Measurements from ENCODE around the gene DGCR6L. TPM values are rescaled to one million over a fixed set of nuclear protein-coding genes. Genes with fewer than 3 reads are reported as not detected.
"Not testable (repeated sequence)": the region's sequence is repeated elsewhere in the genome, so short reads cannot be mapped to it uniquely, and the experiment has no call there.

The DGCR6L gene
- total and polyA plus RNA-seq, 2 of the 4 experiments (the other 2 are of a cell fraction): 65.4 to 80.4 TPM

GRCh38 chr22:20285473-20286311, 34.2 kb downstream of the DGCR6L start:
- H3K18ac ChIP-seq (ENCODE audit: low read depth, low read length); dilution Hi-C loops (cut with HindIII; ENCODE audit: low sequenced_read_pairs, unreplicated experiment); H3K56ac ChIP-seq (ENCODE audit: extremely low read depth, insufficient read depth, low read length); H3K14ac ChIP-seq (replicated peaks; ENCODE audit: low read depth, low read length); H3K9me3 ChIP-seq (ENCODE audit: control insufficient read depth, insufficient read depth, low read length); H2BK120ac ChIP-seq (ENCODE audit: low read depth, low read length); H3K27ac ChIP-seq (ENCODE audit: insufficient read depth, low read length); BruUV-seq (replicated peaks); H2BK20ac ChIP-seq (ENCODE audit: low read depth, low read length); H2AK5ac ChIP-seq (ENCODE audit: low read depth, low read length); H2BK15ac ChIP-seq (ENCODE audit: low read depth, low read length); H3K9ac ChIP-seq (ENCODE audit: low read depth, low read length); H3K4ac ChIP-seq (ENCODE audit: low read depth, low read length); H3K9me1 ChIP-seq (ENCODE audit: insufficient read depth, low read length); H4K8ac ChIP-seq (ENCODE audit: low read depth in 2 of 2, low read length in 2 of 2); H4K91ac ChIP-seq (ENCODE audit: insufficient read depth, low read depth, low read length); in situ Hi-C loops (cut with MboI; ENCODE audit: low sequenced_read_pairs); H3K4me2 ChIP-seq (ENCODE audit: low read depth, low read length); H3K4me1 ChIP-seq (ENCODE audit: control insufficient read depth, insufficient read depth, low read length); POLR2A ChIA-PET (ENCODE audit: unreplicated experiment); H2AK9ac ChIP-seq (replicated peaks; ENCODE audit: low read depth, low read length, poor library complexity); H4K5ac ChIP-seq (ENCODE audit: low read depth, low read length); H3K4me3 ChIP-seq (ENCODE audit: insufficient read depth, low read depth, low read length); H2AFZ ChIP-seq (replicated peaks; ENCODE audit: low read length, poor library complexity); H3K36me3 ChIP-seq (ENCODE audit: control insufficient read depth, insufficient read depth, low read length); H4K20me1 ChIP-seq (ENCODE audit: insufficient read depth, low read length); H2BK5ac ChIP-seq (ENCODE audit: low read depth, low read length, poor library complexity, severe bottlenecking); H3K79me1 ChIP-seq (ENCODE audit: low read depth in 1 of 2, low read length in 2 of 2); H3K23ac ChIP-seq (ENCODE audit: low read depth, low read length): not testable (repeated sequence)
- H3K27me3 ChIP-seq (ENCODE audit: control insufficient read depth, insufficient read depth, low read length): peaks cover 29% of the 10 kb centered on the region
- intact Hi-C loops (cut with micrococcal nuclease): loop anchor here (1.0 kb wide), 1 partner anchor 128 kb away; no protein-coding TSS in a partner anchor
- peak; percentile 72 for TF ChIP-seq CTCF (conservative IDR thresholded peaks at IDR 0.05; ENCODE audit: low read depth, low read length)
- TF ChIP-seq SMC3 (IDR thresholded peaks at IDR 0.05; ENCODE audit: low read depth, low read length): peak; percentile 78
- TF ChIP-seq RAD21 (IDR thresholded peaks at IDR 0.05; ENCODE audit: low read length): peak; percentile 78
- ATAC-seq (ENCODE audit: low read depth) (peak; percentile 99), DNase-seq (peak; percentile 17)
- WGBS, 2 experiments (ENCODE audit: extremely low coverage in 2 of 2, insufficient read length in 1 of 2): 0% methylated on average over 4 of the region's 12 CpGs; no CpG with 5 or more reads in 1 of the 2 experiments
- CTCF ChIA-PET: interaction anchor here (0.7 kb wide), 1 partner anchor 129 kb away, joined by 3 read pairs; no protein-coding TSS in a partner anchor
